HEK293T (cell line): ENCODE results near the gene SPATA21.

Experiments
- CTBP1 ChIP-seq: fragments of 450-650 bp; IDR thresholded peaks from 2 replicates; pipeline ENCODE4 v1.6.1; 2016; ENCODE audit warnings: borderline replicate concordance
- FOXA1 ChIP-seq: fragments of 450-650 bp; IDR thresholded peaks from 2 replicates; pipeline ENCODE4 v1.6.1; 2016; ENCODE audit warnings: mild to moderate bottlenecking
- FOXK2 ChIP-seq: fragments of 450-650 bp; IDR thresholded peaks from 2 replicates; pipeline ENCODE4 v1.6.1; 2016; ENCODE audit warnings: mild to moderate bottlenecking
- SP1 ChIP-seq: fragments of 450-650 bp; IDR thresholded peaks from 2 replicates; pipeline ENCODE4 v1.6.1; 2017
- SUZ12 ChIP-seq: fragments of 450-650 bp; IDR thresholded peaks from 2 replicates; pipeline ENCODE4 v1.6.1; 2016; ENCODE audit warnings: mild to moderate bottlenecking
- TARDBP ChIP-seq: fragments of 450-650 bp; IDR thresholded peaks from 2 replicates; pipeline ENCODE4 v1.6.1; 2016
- ZNF384 ChIP-seq: fragments of 450-650 bp; IDR thresholded peaks from 2 replicates; pipeline ENCODE4 v1.6.1; 2016

- TF ChIP-seq CTBP1, result no peak
- TF ChIP-seq SUZ12, result no peak
- no peak for TF ChIP-seq FOXA1
- TF ChIP-seq SP1, result no peak
- TF ChIP-seq ZNF384, result no peak
- TF ChIP-seq TARDBP, result no peak
- TF ChIP-seq FOXK2, result no peak
Measured at GRCh38 chr1:16449065-16449464, 11.8 kb upstream of the SPATA21 start.
